HS-5 (cell line): ENCODE measurements around the gene FAM163B.

Source experiments
- DNase-seq: peaks from one replicate; pipeline ENCODE4 v3.0.0-alpha.2; 2012; ENCODE audit warnings: low read depth

Gene FAM163B

DNA sequence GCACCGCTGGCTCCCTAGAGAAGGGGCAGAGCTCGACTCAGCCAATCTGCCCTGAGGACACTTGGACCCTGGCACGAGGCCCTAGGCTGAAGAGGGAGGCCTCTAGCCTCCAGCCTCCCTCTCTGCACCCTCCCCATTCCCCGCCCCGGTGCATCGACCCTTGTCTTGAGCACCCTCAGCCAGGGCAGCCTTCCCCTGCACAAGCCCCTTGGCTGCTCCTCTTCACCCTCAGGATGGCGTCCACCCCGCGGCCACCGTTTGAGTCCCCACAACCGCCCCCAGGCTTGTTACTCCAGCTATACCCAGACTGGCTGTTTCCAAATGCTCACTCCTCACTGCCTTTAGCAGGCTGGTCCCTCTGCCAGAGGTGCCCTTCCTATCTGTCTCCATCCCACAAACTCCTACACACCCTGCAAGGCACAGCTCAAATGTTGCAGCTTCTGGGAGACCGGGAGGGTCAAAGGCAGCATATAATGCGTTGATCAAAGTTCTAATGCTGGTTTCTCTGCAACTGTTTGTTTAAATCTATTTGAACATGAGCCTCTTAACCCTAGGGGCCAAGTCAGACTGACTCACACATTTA lies 6.5 kb upstream of the FAM163B start:
- DNase-seq = no peak

DNA sequence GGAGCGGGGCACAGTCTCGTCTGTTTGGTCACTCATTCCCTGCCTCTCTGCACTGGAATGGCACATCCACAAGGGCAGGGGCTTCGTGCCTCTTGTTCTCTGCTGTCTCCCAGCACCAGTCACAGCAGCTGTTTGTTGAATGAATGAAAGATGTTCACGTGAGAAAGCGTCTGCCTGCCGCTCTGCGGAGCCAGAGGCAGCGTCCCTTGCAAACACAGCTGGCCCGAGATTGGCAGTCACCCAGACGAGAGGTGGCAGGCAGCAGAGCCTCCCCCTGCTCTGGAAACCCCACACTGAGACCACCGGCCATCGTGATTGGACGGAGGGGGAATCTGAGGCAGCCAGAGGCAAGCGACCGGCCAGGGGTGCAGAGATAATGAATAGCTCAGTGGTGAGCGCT lies 6.0 kb upstream of the FAM163B start:
- no peak for DNase-seq

DNA sequence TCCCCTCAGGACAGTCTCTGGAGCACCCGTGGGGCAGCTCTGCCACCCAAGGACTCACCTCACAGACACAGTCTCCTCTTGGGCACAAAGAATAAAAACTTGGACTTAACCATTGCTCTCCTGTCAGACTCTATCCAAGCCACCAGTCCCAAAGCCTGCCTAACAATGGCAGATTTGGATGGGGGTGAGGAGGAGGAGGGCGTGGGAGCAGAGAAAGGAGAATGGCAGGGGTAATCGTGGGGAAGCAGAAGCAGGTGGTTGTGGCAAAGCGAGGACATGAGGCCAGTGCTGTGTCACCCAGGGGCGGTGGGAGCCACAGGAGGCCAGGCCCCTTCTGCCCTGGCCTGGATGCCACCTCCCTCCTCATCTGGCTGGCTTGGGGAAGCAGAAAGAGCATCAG lies 5.5 kb upstream of the FAM163B start:
- no peak for DNase-seq

DNA sequence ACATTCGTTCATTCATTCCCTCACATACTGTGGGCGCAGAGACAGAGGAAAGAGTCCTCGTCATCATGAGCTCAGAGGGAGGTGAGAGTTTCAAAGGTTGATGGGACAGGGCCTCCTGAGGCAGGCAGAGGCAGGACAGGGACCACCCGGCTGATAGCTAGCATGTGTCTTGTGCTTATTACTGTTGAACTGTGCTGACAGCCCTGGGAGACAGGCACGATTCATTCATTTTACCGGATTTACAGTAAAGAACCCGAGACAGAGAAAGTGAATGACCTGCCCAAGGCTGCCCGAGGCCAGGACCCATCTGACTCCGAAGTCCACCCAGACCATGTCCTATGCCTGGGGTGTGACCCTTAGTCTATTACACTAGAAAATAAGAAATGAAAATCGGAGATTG lies 4.9 kb upstream of the FAM163B start:
- DNase-seq = no peak

DNA sequence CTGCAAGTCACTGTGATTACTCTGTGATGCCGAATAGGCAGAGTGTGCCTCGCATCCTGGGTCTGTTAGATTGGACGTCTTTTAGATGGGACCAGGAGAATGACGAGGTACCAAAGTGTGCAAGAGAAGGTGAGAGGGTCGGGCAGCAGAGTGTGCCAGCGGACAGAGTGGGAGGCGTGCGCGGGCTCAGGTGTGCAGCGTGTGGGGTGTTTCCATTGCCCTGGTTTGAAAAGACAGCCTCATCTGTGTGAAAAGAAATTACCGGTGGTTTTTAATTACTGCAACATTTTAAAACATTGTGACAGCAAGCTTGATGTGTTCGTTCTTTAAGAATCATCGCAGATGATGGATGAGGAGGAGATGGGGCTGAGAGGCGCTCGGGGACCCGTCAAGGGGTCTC lies 4.2 kb upstream of the FAM163B start:
- DNase-seq = no peak

DNA sequence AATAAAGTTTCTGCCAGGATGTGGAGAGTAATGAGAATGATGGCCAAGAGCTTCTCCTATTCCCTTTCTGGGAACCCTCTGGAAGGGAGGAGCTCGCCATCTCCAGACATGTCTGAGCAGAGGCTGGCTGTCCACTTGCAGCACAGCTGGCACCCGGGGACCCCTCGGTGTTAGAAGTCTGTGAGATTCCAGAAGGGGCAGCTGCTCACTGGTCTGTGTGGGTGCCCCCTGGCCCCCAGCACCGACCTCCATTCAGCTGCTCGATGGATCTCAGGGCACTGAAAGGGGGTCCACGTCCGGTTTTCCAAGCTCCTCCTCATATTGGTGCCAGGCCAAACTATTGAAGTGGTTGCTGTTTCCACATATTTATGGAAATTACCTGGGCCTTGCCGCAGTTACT lies 3.6 kb upstream of the FAM163B start:
- DNase-seq = no peak

DNA sequence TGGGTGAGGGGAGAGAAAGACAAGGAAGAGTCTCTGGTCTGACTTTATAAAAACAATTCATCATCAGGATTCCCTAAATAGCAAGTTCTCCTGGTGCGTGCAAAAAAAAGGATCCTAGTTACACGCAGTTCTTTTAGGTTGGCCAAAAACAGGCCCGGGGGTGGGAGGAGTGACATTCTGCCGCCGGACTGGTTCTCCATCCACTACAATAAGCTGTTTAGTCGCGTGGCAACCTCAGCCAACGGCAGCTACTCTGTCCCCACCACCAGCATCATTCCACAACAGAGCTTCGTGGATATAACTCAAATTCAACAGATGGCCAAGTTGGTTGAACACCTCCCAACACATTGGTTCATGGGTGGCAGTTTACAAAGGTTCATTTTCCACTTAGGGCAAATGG lies 2.9 kb upstream of the FAM163B start:
- DNase-seq = no peak

DNA sequence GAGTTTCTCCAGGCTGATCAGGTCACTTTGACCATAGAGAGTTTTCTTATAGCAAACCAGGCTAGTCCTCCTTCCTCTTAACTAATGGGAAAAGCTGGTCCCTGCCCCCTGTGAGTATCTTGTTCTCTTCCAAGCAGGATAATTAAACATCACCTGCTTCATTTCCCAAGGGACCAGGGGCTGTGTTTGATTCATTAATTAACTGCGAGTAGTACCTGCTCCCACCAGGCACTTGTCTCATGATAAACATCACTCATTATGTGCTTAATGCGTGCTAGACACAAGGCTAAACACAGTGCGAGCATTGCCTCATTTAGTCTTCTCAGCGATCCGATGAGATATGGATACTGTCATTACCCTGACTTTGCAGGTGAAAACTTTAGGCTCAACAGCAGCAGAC lies 1.7 kb upstream of the FAM163B start:
- no peak for DNase-seq

DNA sequence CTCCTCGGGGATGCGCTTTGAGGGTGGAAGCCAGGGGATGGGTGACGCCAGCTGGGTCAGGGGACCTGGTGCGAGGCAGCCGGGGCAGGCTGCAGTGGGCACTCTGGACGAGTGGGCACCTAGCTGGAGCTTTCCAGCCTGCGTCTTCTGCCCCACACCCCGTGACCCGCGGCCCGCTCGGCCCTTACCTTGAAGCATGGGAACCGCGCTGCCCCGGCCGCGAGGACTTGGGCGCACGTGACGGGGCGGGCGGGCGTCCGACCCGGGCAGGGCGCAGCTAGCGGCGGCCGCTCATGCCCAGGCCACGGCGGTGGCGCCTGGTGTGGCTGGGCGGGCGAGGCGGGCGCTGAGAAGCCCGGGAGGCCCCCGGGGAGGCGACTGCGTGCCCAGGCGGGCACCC lies 300 bp downstream of the FAM163B start:
- DNase-seq = no peak

DNA sequence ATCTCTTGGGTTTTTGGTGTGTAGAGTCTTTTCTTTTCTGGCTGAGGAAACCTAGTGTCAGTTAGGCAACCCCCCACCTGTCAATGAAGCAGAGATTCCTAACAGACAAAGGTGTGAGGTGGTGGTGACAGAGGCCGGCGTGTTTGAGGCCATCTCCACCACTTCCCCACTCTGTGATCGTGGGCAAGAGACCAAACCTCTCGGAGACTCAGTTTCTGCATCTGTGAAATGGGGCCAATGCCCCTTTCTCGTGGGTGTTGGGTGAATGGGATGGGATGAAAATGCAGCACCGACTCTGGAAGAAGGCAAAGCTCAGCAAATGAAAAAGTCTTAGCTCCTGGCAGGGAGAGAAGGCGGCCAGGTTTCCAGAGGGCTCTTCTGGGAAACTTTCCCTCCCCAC lies 807 bp downstream of the FAM163B start:
- no peak for DNase-seq

DNA sequence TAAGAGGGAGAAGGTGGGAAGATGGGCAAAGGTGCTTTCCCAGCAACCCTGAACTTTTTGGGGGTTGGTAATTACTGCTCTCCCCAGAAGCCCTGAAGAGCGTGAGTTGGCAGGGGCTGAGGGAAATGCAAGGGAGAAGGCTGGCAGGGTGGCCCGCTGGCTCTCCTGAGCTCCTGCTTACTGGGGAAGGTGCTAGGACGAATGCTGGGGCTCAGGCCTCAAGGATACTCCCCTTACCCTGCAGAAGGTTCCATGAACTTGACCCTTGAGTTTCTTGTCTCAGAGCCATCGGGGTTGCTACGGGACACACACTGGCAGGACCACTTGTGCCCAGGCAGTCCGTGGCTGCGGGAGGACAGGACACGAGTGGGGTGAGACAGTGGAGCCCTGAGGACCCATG lies 1.2 kb downstream of the FAM163B start:
- DNase-seq = no peak

DNA sequence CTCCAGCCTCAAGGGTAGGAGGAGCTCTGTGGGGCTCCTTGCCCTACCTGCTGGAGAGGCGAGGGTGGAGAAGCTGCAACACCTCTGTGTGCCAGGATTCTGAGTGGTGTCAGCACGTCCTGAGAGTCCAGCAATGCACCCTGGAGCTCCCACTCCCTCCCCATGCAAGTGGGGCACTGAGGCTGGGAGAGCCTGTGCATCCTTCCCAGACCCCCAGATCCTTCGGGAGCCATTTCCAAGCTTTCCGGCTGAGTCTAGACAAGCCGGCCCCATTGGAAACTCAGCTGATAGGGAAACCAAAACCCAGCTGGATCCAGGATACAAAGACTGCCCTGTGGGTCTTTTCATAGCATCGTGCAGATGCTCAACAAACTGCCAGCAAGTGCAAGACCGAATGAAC lies 1.8 kb downstream of the FAM163B start:
- DNase-seq = no peak

DNA sequence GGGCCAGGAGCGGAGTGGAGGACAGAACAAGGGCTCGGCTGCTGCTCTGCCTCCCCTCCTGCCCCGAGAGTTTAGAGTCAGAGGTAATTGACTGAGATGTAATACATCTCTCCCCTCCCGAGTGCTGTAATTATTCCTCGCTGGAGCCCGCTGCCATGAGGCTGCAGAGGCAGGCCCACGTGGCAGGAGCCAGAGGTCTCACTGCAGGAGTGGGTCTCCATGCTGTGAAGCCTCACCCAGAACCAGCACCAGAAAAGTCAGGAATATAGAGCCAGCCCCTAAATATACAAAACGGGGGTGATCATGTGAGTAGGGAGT lies 2.5 kb downstream of the FAM163B start:
- DNase-seq = no peak

DNA sequence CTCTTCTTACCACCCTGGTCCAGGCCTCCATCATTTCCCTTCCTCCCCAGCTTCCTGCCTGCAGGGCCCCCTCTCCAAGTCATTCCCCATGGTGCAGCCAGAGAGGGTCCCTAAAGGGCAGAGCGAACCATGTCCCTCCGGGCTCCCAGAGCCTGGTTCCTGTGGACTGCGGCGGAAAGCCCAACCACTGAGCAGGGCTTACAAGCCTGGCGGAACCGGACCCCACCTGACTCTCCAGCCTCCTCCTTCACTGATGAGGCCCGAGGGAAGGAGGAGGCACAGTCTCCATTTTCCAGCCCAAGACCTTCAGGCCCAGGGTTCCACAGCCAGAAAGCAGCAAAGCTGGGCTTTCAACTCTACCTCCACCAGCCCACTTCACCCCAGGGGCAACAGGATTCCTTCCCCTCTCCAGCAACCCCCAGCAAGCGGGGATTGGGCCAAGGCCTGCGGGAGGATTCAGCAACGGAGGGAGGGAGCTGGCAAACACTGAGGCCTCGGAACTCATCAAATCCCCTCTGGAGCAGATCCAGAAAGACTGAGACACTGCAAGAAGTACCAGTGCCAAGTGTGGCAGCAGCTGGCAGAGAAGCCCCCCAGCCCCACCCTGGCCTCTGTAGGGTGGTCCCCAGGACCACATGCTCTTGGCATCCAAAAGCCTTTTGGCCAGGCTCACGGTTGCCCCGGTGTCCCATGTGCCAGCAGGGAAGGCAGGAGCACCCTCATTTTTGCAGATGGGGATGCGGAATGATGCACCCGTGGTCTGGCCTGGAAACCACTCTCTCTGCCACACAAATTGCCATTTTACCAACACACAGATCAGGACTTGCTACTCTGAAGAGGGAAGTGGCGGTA lies 3.1 kb downstream of the FAM163B start:
- DNase-seq = no peak

DNA sequence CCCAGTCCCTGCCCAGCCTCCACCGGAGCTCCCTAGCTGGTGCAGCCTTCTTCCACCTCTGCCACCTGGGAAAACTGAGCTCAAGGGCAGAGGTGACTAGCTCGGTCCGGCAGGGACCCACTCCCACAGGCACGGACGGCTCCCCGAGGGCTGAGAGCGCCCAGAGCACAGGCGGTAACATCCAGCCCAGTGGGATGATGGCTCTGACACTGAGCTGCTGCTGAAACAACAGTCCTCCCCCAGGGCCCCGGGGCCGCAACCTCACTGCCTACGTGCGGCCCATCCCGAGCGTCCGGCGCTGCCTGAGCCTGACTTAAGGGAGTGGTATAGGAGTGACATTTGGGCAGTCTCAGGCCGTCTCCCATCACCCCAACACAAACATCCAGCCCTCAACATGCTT lies 3.7 kb downstream of the FAM163B start:
- DNase-seq = no peak

DNA sequence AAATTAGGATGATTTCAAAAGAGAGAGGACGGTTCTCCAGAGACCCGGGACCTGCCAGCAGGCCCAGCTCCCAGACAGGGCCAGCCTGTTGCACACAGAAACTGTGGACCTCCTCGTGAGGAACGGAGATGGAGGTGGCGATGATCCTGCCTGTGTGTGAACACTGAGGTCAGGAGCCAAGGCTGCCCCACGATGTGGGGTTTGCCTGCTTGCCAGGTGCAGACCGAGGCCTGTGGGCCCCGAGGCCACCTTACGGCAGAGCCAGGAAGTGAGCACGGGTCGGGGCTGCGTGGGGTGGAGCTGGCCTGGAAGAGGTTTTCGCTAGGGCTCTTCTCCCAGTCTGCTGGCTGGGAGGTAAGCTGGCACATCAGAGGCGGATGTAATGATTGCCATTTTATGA lies 4.3 kb downstream of the FAM163B start:
- DNase-seq = no peak

DNA sequence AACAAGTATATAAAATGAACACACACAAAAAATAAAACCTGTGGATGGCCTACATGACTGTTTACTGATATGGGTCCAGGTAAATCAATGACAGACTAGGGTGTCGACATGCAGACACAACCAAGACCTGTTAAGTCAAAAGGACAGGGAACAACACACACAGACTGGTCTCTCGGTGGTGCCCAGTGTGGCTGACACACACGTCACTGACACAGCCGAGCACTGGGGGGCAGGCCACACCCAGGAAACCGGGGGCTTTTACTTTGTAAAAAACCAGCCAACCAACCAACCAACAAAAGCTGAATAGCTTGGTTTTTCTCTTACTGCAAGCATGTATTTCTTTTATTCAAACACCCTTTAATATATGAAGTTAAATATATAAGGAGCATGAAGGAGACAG lies 5.0 kb downstream of the FAM163B start:
- DNase-seq = no peak

DNA sequence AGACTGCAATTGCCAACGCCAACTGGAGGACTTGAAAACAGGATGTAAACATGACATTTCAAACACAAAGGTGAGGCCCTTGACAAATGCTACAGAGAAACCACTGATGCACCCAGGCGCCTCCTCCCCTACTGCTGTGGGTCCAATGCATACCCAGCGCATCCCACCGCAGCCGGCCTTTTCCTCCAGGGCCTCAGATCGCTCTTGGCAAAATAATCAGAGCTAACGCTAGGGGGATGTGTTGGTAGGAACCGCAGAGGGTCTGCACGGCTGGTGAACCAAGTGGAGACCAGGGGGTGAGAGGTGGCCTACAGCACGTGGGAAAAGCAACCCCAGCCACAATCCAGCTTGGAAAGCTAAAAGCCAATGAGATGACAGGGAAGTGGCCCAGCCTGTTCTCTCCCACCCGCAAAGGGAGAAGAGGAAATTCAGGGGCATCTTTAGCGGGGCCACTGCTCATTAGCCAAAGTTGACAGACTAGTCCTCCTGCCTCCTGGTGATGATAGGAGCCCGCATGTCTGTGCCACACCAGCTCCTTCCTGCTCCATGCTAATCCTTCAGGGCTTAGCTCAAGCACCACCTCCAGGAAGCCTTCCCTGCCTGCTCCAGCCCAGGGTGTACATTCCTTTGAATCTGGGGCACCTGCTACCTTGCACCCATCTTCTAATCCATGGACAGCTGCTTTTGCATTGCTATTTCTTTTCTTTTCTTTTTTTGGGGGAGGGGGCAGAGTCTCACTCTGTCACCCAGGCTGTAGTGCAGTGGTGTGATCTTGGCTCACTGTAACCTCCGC lies 5.9 kb downstream of the FAM163B start:
- DNase-seq = no peak

DNA sequence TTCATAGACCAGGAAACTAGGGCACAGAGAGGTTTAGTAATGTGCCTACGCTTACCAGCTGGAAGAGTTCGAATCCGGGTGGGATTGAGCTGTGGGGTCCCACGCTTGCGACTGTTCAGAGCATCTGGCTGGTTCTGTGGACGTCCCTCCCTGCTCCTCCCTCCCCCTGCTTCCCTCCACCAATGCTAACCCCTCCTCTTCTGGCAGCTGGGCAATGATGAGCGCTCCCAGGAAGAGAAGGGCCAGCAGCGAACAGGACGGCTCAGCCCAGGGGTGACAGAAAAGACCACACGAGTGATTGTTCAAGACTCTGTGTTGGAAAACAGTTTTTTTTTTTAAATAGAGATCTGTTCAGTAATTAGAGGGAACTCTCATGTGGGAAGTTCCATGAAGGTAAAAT lies 6.9 kb downstream of the FAM163B start:
- DNase-seq = no peak

DNA sequence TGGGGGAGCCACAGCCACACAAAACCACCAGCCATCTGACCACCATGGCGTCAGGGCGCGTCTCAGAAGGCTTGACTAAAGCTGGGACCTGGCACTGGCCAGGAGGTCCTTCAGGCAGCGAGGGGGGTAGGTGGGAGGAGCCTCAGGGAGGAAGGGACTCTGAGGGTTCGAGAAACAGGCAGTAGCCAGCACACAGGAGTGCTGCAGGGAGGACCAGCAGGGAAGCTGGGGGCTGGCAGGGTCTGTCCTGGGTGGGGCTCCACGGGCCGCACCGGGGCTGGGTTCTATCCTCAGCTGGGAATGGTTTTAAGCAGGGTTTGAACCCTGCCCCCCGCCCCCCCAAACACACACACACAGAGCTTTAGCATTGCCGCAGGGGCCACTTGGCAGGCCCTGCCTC lies 7.4 kb downstream of the FAM163B start:
- no peak for DNase-seq

DNA sequence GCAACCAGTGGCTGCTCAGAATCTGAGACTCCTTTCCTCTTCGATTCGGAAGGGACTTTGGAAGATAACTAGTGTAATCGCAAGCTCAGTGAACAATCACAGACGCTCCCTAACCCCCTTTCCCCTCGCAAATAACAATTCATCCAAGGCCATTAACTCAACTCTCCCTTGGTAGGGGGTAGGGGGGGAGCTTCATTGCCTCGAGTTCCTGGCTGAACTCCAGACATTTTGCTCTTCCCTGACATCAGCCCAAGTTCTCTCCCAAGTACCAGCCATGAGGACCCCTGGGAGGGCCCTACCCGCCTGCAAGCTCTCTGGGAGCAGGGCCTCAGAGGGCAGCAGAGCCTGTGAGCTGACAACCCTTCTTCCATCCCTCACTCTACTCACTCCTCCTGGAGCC lies 8.4 kb downstream of the FAM163B start:
- DNase-seq = no peak

DNA sequence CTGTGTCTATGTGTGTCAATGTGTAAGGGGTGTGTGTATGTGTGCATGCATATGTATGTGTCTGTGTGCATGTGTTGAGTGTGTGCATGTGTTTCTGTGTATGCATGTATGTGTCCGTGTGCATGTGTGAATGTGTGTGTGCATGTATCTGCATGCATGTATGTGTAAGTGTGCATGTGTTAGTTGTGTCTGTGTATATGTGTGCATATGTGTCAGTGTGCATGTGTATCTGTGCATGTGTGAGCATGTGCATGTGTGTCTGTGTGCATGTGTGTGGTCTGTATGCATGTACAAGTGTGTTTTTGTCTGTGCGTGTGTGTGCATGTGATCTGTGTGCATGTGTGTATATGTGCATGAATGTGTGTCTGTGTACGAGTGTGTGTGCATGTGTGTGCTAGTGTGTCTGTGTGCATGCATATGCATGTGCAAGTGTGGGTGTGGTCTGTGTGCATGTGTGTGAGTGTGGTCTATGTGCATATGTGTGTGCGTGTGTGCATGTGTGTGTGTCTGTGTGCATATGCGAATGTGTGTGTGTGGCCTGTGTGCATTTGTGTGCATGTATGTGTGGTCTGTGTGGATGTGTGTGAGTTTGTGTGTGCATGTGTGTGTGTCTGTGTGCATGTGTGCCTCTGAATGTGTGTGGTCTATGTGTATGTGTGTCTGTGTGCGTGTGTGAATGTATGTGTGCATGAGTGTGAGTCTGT lies 9.6 kb downstream of the FAM163B start:
- DNase-seq = no peak

DNA sequence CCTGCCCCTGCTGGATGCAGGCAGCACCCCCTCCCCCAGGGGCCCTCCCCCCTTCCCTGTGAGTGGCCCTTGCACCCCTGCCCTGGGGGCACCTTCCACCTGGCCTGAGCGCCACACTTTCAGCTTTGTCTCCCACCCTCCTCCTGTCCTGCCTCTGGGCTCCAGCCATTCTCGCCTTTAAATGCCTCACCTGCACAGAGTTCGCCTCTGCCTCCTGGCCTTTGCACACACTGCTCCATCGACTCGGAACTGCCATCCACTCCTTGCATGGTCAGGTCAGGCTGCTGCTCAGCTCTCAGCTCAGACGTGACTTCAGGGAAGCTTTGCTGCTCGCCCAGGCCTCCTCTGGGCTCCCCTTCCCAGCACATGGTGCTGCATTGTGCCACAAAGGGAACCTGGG lies 10.2 kb downstream of the FAM163B start:
- DNase-seq = no peak
